Activated CD8-positive, alpha-beta memory T cell treated with anti-CD3 and anti-CD28 coated beads for 1 hour (primary cell): ENCODE results near the gene HELQ.
"Not testable (repeated sequence)": the region's sequence is repeated elsewhere in the genome, so short reads cannot be mapped to it uniquely, and the experiment has no call there.

Source experiments
- DNase-seq, 2 donors: peaks; one replicate each; pipeline ENCODE4 v3.0.0-alpha.2; 2020; ENCODE audit warnings: low read depth in 1 of 2; ENCODE audit errors: extremely low read depth in 1 of 2

HELQ gene

GRCh38 chr4:83455281-83456183 lies at the start of gene HELQ, which contains the start of gene MRPS18C:
Gene HELQ (minus strand): TSS chr4:83455823. CDS start chr4:83455693, 130 bp downstream.
Gene MRPS18C (plus strand): TSS chr4:83456058. CDS start chr4:83456078, 20 bp downstream.
- DNase-seq = peak; percentile 87 to 93

DNA sequence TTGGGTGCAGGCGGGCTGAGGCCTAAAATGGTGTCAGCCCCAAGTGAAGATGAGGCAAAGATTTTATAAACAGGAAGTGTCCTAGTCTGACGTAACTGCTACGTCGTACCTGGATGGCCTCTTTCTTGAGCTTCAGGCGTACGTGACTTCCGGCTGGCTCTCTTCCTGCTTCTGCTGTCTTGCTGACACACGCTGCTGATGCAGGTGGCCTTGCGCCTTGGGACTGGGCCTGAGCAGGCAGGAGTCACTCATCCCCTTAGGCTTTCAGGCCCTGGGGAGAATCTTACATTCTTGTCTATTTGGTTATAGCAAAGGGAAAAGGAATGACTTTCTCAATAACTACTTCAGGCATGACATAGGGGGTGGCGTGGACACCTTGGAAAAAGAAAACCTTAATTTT lies 49.4 kb upstream of the HELQ start:
- DNase-seq = no peak

DNA sequence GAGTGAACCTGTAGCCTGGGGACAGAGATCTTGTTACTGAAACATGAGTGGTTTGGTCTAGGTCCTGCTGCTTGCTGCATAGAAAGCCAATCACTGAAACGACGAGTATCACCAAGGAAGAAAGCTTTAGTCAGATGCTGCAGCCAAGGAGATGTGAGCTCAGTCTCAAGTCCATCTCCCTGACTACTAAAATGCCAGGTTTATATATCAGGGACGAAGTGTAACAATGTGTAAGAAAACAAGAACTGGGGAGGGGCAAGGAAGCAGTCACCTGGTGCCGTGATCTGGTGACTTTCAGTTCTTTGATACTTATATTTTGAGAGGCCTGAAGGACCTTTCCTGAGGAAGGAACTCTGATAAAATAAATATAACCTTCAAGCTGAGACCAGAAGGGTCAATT lies 48.9 kb upstream of the HELQ start:
- DNase-seq = no peak

DNA sequence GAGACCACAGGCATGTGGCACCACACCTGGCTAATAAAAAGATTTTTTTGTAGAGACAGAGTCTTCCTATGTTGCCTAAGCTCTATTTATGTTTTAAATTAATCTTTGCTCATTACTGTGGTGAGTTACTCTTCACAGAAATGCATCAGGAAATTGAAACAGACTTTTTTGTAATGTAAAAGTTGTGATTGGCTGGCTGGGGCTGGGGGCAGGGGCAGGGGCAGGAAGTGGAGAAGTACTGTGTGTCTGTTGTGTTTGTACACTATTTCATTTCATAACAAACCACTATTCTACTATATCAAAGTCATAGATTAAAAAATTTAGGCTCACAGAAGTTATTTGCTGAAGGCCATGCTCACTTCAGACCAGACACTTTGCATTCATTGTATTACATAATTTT lies 48.4 kb upstream of the HELQ start:
- DNase-seq = no peak

DNA sequence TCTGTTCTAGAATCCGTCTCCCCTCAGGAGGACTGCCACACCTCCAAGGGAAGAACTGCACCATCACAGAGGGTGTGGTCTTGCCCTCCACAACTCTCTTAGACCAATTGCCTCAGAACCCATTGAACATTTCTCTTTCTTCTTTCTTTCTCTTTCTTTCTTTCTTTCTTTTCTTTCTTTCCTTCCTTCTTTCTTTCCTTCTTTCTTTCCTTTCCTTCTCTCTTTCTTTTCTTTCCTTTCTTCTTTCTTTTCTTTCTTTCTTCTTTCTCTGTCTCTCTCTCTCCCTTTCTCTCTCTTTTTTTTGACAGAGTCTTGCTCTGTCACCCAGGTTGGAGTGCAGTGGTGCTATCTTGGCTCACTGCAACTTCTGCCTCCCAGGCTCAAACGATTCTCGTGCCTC lies 46.0 kb upstream of the HELQ start:
- DNase-seq = not testable (repeated sequence)

- DNase-seq = no peak
Observed at GRCh38 chr4:83498187-83498586, 42.6 kb upstream of the HELQ start.

GRCh38 chr4:83496085-83496917 lies 40.7 kb upstream of the HELQ start:
- not testable (repeated sequence) for DNase-seq

- DNase-seq = no peak
Observed at GRCh38 chr4:83490876-83491450, 35.3 kb upstream of the HELQ start.

- no peak for DNase-seq
Observed at GRCh38 chr4:83489711-83490326, 34.2 kb upstream of the HELQ start.

GRCh38 chr4:83486457-83487129 lies 31.0 kb upstream of the HELQ start:
- DNase-seq = no peak

DNA sequence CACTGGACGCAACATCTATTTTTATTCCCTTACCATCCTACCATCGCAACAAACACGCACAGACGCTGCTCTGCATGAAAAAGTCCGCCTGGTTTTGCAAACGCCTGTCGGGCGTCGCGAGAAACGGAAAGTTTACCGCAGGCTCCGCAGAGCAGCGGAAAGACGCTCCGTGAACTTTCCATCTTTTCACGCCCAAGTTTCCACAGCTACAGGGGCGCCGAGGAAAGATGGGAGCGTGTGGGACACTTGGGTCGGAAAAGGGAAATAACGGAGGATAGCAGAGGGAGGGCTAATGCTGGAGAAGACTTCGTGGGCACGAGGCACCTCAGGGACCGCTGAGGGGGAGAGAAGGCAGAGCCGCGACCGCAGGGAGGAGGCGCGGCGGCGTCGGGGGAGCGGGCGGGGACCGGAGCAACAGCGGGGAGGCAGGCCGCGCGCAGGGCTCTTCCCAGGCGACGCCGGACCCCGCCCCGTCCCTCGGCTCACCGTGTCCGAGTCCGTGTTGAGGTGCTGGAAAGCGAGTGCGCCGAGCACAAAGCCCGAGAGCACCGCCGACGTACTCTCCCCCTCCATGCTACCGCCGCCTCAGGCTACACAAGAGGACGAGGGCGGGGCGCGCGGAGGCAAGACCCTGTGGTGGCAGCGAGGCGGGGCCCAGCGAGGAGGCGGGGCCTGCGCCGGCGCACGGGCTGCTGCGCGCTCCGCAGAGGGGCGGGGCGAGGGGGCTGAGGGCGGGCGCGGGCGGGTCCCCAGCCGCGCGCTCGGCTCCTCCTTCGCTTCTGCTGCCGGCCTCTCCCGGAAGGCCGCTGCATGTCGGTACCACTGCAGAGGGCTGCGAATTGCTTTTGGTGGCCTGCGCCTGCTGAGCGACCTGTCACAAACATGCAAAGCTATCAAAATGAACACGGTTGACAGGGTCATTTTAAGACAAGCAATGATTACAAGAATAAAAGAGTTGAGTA lies 29.2 kb upstream of the HELQ start, which contains the start of gene ABRAXAS1:
Gene ABRAXAS1 (minus strand): TSS at position 601 of the 962 bp plus-strand sequence. CDS start 28 bp downstream, at position 573.
- peak; percentile 78 to 94 for DNase-seq

DNA sequence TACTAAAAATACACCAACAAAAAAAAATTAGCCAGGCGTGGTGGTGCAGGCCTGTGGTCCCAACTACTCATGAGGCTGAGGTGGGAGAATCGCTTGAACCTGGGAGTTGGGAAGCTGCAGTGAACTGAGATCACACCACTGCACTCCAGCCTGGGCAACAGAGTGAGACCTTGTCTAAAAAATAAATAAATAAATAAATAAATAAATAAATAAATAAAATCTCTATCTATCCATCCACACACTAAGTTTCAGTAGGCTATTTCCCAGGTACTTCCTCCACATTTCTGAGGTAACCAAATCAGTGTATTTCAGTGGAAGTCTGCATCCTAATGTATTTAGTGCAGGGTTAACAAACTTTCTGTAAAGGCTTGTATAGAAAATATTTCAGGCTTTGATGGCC lies 18.3 kb upstream of the HELQ start:
- no peak for DNase-seq

- DNase-seq = no peak
Observed at GRCh38 chr4:83473423-83473822, 17.8 kb upstream of the HELQ start.

DNA sequence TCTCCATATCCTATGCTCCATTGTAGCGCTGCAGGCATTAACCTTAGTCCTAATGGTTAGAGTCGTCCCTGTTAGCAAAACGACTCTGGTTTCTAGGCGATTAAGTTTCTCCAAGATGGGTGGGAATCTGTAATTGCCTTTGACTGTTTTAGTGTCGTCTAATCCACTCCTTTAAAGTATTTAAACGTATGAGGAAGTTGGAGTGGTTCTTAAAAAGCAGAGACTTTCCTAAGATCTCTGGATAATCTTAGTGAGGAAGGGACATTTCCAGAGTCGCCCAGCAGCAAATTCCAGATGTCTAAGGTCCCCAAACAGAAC lies 520 bp upstream of the HELQ start:
- no peak for DNase-seq

GRCh38 chr4:83454686-83455085 lies 937 bp downstream of the HELQ start:
- no peak for DNase-seq

DNA sequence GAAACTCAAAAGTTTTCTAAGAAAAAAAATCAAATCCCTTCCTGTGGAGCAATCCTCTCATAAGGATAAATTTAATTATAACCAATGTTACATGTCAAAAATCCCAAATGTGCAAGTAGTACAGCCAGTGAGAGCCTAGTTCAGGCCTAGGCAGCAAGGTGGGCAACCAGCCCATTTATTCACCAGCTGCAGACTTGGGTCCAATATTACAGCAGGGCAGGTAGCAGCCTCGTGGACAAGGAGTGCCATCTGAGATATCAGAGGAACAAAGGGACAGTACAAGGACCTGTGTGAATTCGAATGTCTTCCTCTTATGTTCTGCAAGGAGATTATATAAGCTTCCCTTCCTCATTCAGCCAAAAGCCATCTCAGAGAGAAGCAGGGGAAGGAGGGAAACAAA lies 6.6 kb downstream of the HELQ start:
- DNase-seq = no peak

- DNase-seq = no peak
Observed at GRCh38 chr4:83440899-83441298, 14.7 kb downstream of the HELQ start.

DNA sequence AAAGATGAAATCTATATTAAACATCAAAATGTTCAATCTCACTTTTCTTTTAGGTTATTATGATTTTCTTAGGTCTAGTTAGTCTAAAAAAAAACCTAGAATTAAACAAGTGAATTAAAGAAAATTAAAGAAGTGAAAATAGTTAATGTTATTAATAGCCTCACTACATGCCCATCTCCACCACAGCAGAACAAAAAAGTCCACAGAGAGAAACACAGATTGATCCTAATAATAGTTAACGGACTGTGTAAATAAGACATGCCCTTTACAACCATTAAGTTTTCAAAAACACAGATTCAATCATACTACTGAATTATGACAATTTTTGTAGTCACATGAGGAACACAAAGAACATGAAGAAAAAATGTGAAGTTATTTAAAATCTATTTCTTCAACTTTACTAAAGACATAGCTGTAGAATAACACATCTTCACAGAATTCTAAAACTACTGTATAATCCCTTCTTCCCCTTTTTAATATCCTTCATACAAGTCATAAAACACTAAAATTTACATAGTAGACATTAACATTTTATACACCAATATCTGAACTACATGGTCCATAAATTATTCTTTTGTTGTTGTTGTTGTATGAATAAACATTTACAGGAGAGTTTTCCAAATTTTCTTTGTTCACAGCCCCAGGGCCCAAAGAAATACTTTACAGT lies 15.3 kb downstream of the HELQ start:
- no peak for DNase-seq

DNA sequence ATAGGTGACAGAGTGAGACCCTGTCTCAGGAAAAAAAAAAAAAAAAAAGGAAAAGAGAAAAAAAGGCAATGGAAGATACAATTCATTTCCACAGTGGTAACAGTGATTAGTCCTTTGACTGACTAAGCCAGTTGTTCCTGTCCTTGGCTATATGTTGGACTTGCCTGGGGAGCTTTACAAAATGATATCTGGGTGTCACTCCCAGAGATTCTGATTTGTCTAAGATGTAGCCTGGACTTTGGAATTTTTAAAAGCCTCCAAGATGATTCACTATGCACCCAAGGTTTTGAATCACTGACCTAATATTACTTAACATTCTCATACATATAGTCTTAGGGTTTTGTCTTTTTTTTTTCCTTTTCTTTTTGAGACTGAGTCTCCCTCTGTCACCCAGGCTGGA lies 16.9 kb downstream of the HELQ start:
- no peak for DNase-seq
